SK-N-SH (cell line): ENCODE results near the gene SDC3. TPM values are rescaled to one million over a fixed set of nuclear protein-coding genes. Genes with fewer than 3 reads are reported as not detected.

Source experiments
- CTCF ChIA-PET: fragments of 300-600, 350-600 bp; formaldehyde crosslinking; extraction: SDS; loops from one replicate; lab custom pipeline; 2021; lab: Yijun Ruan, JAX
- POLR2A ChIA-PET: fragments of 350-600 bp; sonication (Branson Sonifier 250); formaldehyde crosslinking; extraction: SDS; loops from one replicate; lab custom pipeline; 2020; ENCODE audit warnings: antibody characterized with exemption, inconsistent platforms; lab: Yijun Ruan, JAX
- DNase-seq: peaks from one replicate; pipeline ENCODE4 v3.0.0; 2012
- H2AFZ ChIP-seq: fragments of 200-600 bp; sonication (generic); 2 replicates; pipeline ENCODE4 v1.8.1; 2016; ENCODE audit warnings: antibody characterized with exemption, mild to moderate bottlenecking, low read depth
- H3F3A ChIP-seq: fragments of 200-600 bp; sonication (generic); replicated peaks from 2 replicates; pipeline ENCODE3; 2016; ENCODE audit warnings: antibody characterized with exemption, mild to moderate bottlenecking; ENCODE audit not compliant: insufficient read depth
- H3K27ac ChIP-seq, 2 experiments: fragments of 200-500 bp in 1 of 2; fragments of 200-600 bp in 1 of 2; sonication (Bioruptor generic) in 1 of 2; sonication (generic), shearing (Covaris generic) in 1 of 2; 2 replicates each; pipeline versions ENCODE4 v1.5.1 to v1.6.1; 2014 to 2016; ENCODE audit warnings: low read depth in 2 of 2, inconsistent platforms in 1 of 2, low read length in 1 of 2, mild to moderate bottlenecking in 1 of 2, mixed read lengths in 1 of 2
- H3K27me3 ChIP-seq: fragments of 200-600 bp; sonication (generic), shearing (Covaris generic); 2 replicates; pipeline ENCODE4 v1.6.1; 2016; ENCODE audit warnings: mixed run types; ENCODE audit not compliant: insufficient read depth
- H3K36me3 ChIP-seq, 2 experiments: fragments of 200-500 bp in 1 of 2; fragments of 200-600 bp in 1 of 2; sonication (Bioruptor generic) in 1 of 2; sonication (generic) in 1 of 2; replicated peaks in 1 of 2; 2 replicates each; pipeline versions ENCODE3 to v1.5.1; 2014 to 2016; ENCODE audit warnings: low read length in 1 of 2, mild to moderate bottlenecking in 1 of 2; ENCODE audit not compliant: insufficient read depth in 2 of 2, control insufficient read depth in 1 of 2
- H3K4me1 ChIP-seq, 2 experiments: fragments of 200-500 bp in 1 of 2; fragments of 200-600 bp in 1 of 2; sonication (Bioruptor generic) in 1 of 2; sonication (generic), shearing (Covaris generic) in 1 of 2; 2 replicates each; pipeline versions ENCODE4 v1.5.1 to v1.6.1; 2014 to 2016; ENCODE audit warnings: low read depth in 1 of 2, low read length in 1 of 2, mixed run types in 1 of 2; ENCODE audit not compliant: insufficient read depth in 2 of 2, control insufficient read depth in 1 of 2
- H3K4me2 ChIP-seq: fragments of 200-600 bp; sonication (generic), shearing (Covaris generic); 2 replicates; pipeline ENCODE4 v1.6.1; 2017; ENCODE audit warnings: mixed run types
- H3K4me3 ChIP-seq, 2 experiments: fragments of 200-500 bp in 1 of 2; fragments of 200-600 bp in 1 of 2; sonication (Bioruptor generic) in 1 of 2; sonication (generic), shearing (Covaris generic) in 1 of 2; 2 replicates each; pipeline versions ENCODE4 v1.5.1 to v1.8.1; 2014 to 2016; ENCODE audit warnings: low read depth in 2 of 2, inconsistent platforms in 1 of 2, low read length in 1 of 2, mild to moderate bottlenecking in 1 of 2, mixed read lengths in 1 of 2, moderate library complexity in 1 of 2
- H3K79me2 ChIP-seq: fragments of 200-600 bp; sonication (generic); 2 replicates; pipeline ENCODE4 v1.8.1; 2017; ENCODE audit warnings: mild to moderate bottlenecking; ENCODE audit not compliant: insufficient read depth
- H3K9ac ChIP-seq: fragments of 200-600 bp; sonication (generic); 2 replicates; pipeline ENCODE4 v1.6.1; 2017; ENCODE audit warnings: mixed run types
- H3K9me2 ChIP-seq: fragments of 200-600 bp; sonication (generic); 2 replicates; pipeline ENCODE4 v1.6.1; 2017; ENCODE audit warnings: mixed run types
- H3K9me3 ChIP-seq: fragments of 200-600 bp; sonication (generic); 2 replicates; pipeline ENCODE4 v1.6.1; 2017; ENCODE audit warnings: mixed run types, mild to moderate bottlenecking, moderate library complexity
- H4K20me1 ChIP-seq: fragments of 200-600 bp; sonication (generic); 2 replicates; pipeline ENCODE4 v1.6.1; 2017; ENCODE audit warnings: mild to moderate bottlenecking, mixed run types; ENCODE audit not compliant: insufficient read depth
- EP300 ChIP-seq, 2 experiments: IDR thresholded peaks; 2 replicates each; pipeline versions ENCODE4 v1.4.0 to v1.6.1; 2012; ENCODE audit warnings: borderline replicate concordance in 1 of 2, low read depth in 1 of 2, low read length in 1 of 2
- FOXM1 ChIP-seq: IDR thresholded peaks from 2 replicates; pipeline ENCODE4 v1.4.0; 2012; ENCODE audit warnings: low read depth, mild to moderate bottlenecking
- JUND ChIP-seq: IDR thresholded peaks from 2 replicates; pipeline ENCODE4 v1.4.0; 2012
- MAX ChIP-seq: IDR thresholded peaks from 2 replicates; pipeline ENCODE4 v1.4.0; 2012; ENCODE audit warnings: low read depth
- NFIC ChIP-seq: IDR thresholded peaks from 2 replicates; pipeline ENCODE4 v1.4.0; 2012; ENCODE audit warnings: borderline replicate concordance
- PBX3 ChIP-seq: IDR thresholded peaks from 2 replicates; pipeline ENCODE4; 2012
- POLR2AphosphoS5 ChIP-seq: IDR thresholded peaks from 2 replicates; pipeline ENCODE4 v1.6.1; 2012; ENCODE audit warnings: low read depth, low read length
- SMC3 ChIP-seq: IDR thresholded peaks from 2 replicates; pipeline ENCODE4 v1.6.1; 2012; ENCODE audit warnings: low read depth, low read length, improper control_type of control experiment
- TAF1 ChIP-seq: IDR thresholded peaks from 2 replicates; pipeline ENCODE4 v1.6.1; 2012; ENCODE audit warnings: low read depth, mild to moderate bottlenecking, low read length, moderate library complexity, borderline replicate concordance
- WGBS: methylation state at CpG from one replicate; pipeline ENCODE4 v1.1.6; 2017; ENCODE audit warnings: low lambda C conversion rate; 5-methylcytosine and 5-hydroxymethylcytosine counted together
- polyA plus RNA-seq, 3 experiments: library from polyadenylated mRNA; depleted of rRNA; stranded (reverse); fragments of >200 nt; gene quantifications; 2 replicates each; pipeline ENCODE4 v1.2.3, GENCODE V29; 2012

SDC3 gene
- polyA plus RNA-seq, 1 of the 3 experiments (the other 2 are of a cell fraction): 18.8 TPM

GRCh38 chr1:30896905-30897304 is 11.7 kb downstream of the SDC3 start (continued):
- no peak for TF ChIP-seq PBX3

DNA sequence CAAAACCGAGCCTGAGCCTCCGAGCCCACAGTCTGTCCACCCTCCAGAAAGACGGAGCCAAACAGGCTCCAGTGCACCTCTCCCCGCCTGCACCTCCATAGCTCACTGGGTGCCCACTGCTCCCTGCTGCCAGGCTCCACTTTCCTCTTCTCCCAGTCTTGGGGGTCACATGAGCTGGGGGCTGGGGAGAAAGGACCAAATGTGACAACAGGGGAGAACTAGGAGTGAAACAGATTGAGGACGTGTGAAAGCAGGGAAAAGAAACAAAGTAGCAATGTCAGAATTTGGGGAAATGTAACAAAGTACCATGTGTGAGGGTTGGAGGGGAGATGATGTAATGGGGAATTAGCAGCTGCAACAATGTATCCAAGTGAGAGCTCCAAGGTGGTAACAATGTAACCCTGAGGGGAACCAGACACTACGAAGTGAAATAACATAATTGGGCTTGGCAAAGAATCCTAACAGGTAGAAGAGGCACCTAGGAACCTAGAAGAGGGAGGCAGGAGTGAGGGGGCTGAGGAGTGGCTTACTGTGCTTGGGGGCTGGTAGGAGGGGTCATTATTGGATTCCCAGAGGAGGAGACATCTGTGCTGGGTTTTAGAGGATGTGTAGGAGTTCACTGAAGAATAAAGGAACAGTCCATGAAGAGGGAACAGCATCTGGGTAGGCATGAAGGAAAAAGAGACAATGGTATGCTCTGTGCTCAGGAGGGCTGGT is 12.5 kb downstream of the SDC3 start:
- no peak overlapping the region for H3K4me2 ChIP-seq
- H2AFZ ChIP-seq: no peak overlapping the region
- no peak for DNase-seq
- H3K79me2 ChIP-seq: peaks cover 49% of the 10 kb centered on the region; the same call in 1 of the 2 replicates
- H3K36me3 ChIP-seq: no peaks in the 10 kb centered on the region
- peaks cover 80% of the 10 kb centered on the region for H4K20me1 ChIP-seq
- no peaks in the 10 kb centered on the region for H3K9me3 ChIP-seq
- H3K9ac ChIP-seq: no peak overlapping the region
- no peak overlapping the region for H3K27ac ChIP-seq
- no peaks in the 10 kb centered on the region for H3K27me3 ChIP-seq
- POLR2A ChIA-PET: no interaction called here
- H3F3A ChIP-seq: no peaks in the 10 kb centered on the region
- WGBS: 79% methylated on average over 6 of the region's 6 CpGs
- H3K9me2 ChIP-seq: no peaks in the 10 kb centered on the region
- CTCF ChIA-PET: interaction anchor here (1.9 to 47.0 kb wide), 3 partner anchors 15 to 114 kb away, joined by 6 to 1422 read pairs (median 9); no protein-coding TSS in a partner anchor
- peaks cover 3 to 12% of the 10 kb centered on the region in 2 experiments; a peak in 2 of 4 replicates for H3K4me1 ChIP-seq
- TF ChIP-seq POLR2AphosphoS5: no peak
- no peak for TF ChIP-seq MAX
- no peak for TF ChIP-seq JUND
- H3K4me3 ChIP-seq: no peak overlapping the region

- peaks cover 51% of the 10 kb centered on the region; the same call in 1 of the 2 replicates for H3K79me2 ChIP-seq
- no peak for DNase-seq
- H3K9ac ChIP-seq: no peak overlapping the region
- H3K4me1 ChIP-seq: peaks cover 3 to 6% of the 10 kb centered on the region in 2 experiments; a peak in 2 of 4 replicates
- ChIA-PET POLR2A (no interaction called here), CTCF (interaction anchor here (0.8 to 47.0 kb wide), 4 partner anchors 16 to 113 kb away, joined by 3 to 1422 read pairs (median 4); no protein-coding TSS in a partner anchor)
- H3K9me3 ChIP-seq: no peaks in the 10 kb centered on the region
- no peak overlapping the region for H2AFZ ChIP-seq
- no peak overlapping the region for H3K27ac ChIP-seq
- TF ChIP-seq TAF1 (no peak), MAX (no peak), JUND (no peak), NFIC (no peak), EP300 (IDR thresholded peaks at IDR 0.05; ENCODE audit: borderline replicate concordance in 1 of 2, low read depth in 1 of 2, low read length in 1 of 2) (no peak), FOXM1 (no peak), SMC3 (no peak)
- no peaks in the 10 kb centered on the region for H3K27me3 ChIP-seq
- no peak overlapping the region for H3K4me2 ChIP-seq
- no peaks in the 10 kb centered on the region for H3F3A ChIP-seq
- H3K4me3 ChIP-seq: no peak overlapping the region
- peaks cover 78% of the 10 kb centered on the region for H4K20me1 ChIP-seq
- no peaks in the 10 kb centered on the region for H3K36me3 ChIP-seq
- 63% methylated on average over 4 of the region's 6 CpGs for WGBS
- H3K9me2 ChIP-seq: no peaks in the 10 kb centered on the region
Observed at GRCh38 chr1:30895382-30895943, 13.1 kb downstream of the SDC3 start.
